PC-3 (cell line): Measurements from ENCODE around the gene EXTL2. TPM values are rescaled to one million over a fixed set of nuclear protein-coding genes. Genes with fewer than 3 reads are reported as not detected.
"Not testable (repeated sequence)": the region's sequence is repeated elsewhere in the genome, so short reads cannot be mapped to it uniquely, and the experiment has no call there.

Experiments
- ATAC-seq: fragments of 200-7000 bp; cut with Tn5 transposase; 2 replicates; pipeline ENCODE4 v1.9.1; 2020; ENCODE audit warnings: mild to moderate bottlenecking, moderate library complexity
- BruUV-seq: library from RNA; stranded (reverse); fragments of 400-500 nt; replicated peaks from 2 replicates; lab custom pipeline; 2021; lab: Mats Ljungman, UMichigan
- CTCF ChIA-PET: fragments of 300-600 bp; sonication (Branson Sonifier 250); formaldehyde crosslinking; loops from one replicate; lab custom pipeline; 2022; ENCODE audit warnings: antibody characterized with exemption; lab: Charles Lee
- POLR2A ChIA-PET: fragments of 300-600 bp; sonication (Branson Sonifier 250); formaldehyde crosslinking; loops from one replicate; lab custom pipeline; 2022; ENCODE audit warnings: antibody characterized with exemption; ENCODE audit not compliant: unreplicated experiment; lab: Charles Lee
- DNase-seq: peaks from one replicate; pipeline ENCODE4 v3.0.0-alpha.2; 2015
- H2AFZ ChIP-seq: fragments of 300-600 bp; sonication (generic); 2 replicates; pipeline ENCODE4 v1.6.0; 2016; ENCODE audit warnings: antibody characterized with exemption, low read length
- H3F3A ChIP-seq: fragments of 300-600 bp; sonication (generic); one replicate; pipeline ENCODE4 v1.6.0; 2017; ENCODE audit warnings: antibody characterized with exemption, low read length, control low read depth, mild to moderate bottlenecking; ENCODE audit not compliant: unreplicated experiment
- H3K27ac ChIP-seq: fragments of 300-600 bp; sonication (generic); 2 replicates; pipeline ENCODE4 v1.5.1; 2016; ENCODE audit warnings: mild to moderate bottlenecking, low read length
- H3K27me3 ChIP-seq: fragments of 300-600 bp; sonication (generic); 2 replicates; pipeline ENCODE4 v1.6.1; 2016; ENCODE audit warnings: low read length, mixed read lengths
- H3K36me3 ChIP-seq: fragments of 300-600 bp; sonication (generic); 2 replicates; pipeline ENCODE4 v1.6.1; 2016; ENCODE audit warnings: low read depth, mixed run types, low read length, mixed read lengths
- H3K4me1 ChIP-seq: fragments of 300-600 bp; sonication (generic); 2 replicates; pipeline ENCODE4 v1.5.1; 2016; ENCODE audit warnings: low read length; ENCODE audit not compliant: insufficient read depth
- H3K4me2 ChIP-seq: fragments of 300-600 bp; sonication (generic); 2 replicates; pipeline ENCODE4 v1.6.0; 2016; ENCODE audit warnings: low read length
- H3K4me3 ChIP-seq: fragments of 300-600 bp; sonication (generic); 2 replicates; pipeline ENCODE4 v1.5.1; 2016; ENCODE audit warnings: mild to moderate bottlenecking, low read length, mixed read lengths
- H3K79me2 ChIP-seq: fragments of 300-600 bp; sonication (generic); 2 replicates; pipeline ENCODE4 v1.6.1; 2017; ENCODE audit warnings: low read length, mixed read lengths
- H3K9ac ChIP-seq: fragments of 300-600 bp; sonication (generic); 2 replicates; pipeline ENCODE4 v1.6.0; 2016; ENCODE audit warnings: mild to moderate bottlenecking, low read length
- H3K9me2 ChIP-seq: fragments of 300-600 bp; sonication (generic); replicated peaks from 2 replicates; pipeline ENCODE4 v1.6.1; 2016; ENCODE audit warnings: mixed run types, low read length, mixed read lengths
- H3K9me3 ChIP-seq: fragments of 300-600 bp; sonication (generic); 2 replicates; pipeline ENCODE4 v1.6.1; 2016; ENCODE audit warnings: low read length, mixed read lengths
- H4K20me1 ChIP-seq: fragments of 300-600 bp; sonication (generic); 2 replicates; pipeline ENCODE4 v1.6.1; 2016; ENCODE audit warnings: low read length, mixed read lengths
- CTCF ChIP-seq: fragments of 300-600 bp; sonication (generic); conservative IDR thresholded peaks from 2 replicates; pipeline ENCODE4 v1.5.1; 2017; ENCODE audit warnings: antibody characterized with exemption, low read depth, mild to moderate bottlenecking, low read length
- EZH2 ChIP-seq: fragments of 300-600 bp; sonication (generic); IDR thresholded peaks from one replicate; pipeline ENCODE4 v1.6.1; 2017; ENCODE audit warnings: antibody characterized with exemption, mild to moderate bottlenecking, low read length; ENCODE audit not compliant: unreplicated experiment
- EZH2phosphoT487 ChIP-seq: fragments of 300-600 bp; sonication (generic); IDR thresholded peaks from 2 replicates; pipeline ENCODE4 v1.6.1; 2018; ENCODE audit warnings: mild to moderate bottlenecking, antibody characterized with exemption, low read length, borderline replicate concordance
- intact Hi-C: fragments of 100-400 bp; cut with micrococcal nuclease; formaldehyde crosslinking; loops from 2 replicates; pipeline ENCODE4 v1.9.0; 2023
- total RNA-seq: library from RNA; depleted of rRNA; stranded (reverse); fragments of >200 nt; gene quantifications from 2 replicates; pipeline ENCODE4 v1.2.3, GENCODE V29; 2014

Gene EXTL2
- total RNA-seq, 1 experiment from 2014 or later = 7.5 TPM

- TF ChIP-seq EZH2phosphoT487 = no peak
- no peak for TF ChIP-seq EZH2
- no peak for TF ChIP-seq CTCF
- CTCF ChIA-PET = no interaction called here
- POLR2A ChIA-PET = no interaction called here
Observed at GRCh38 chr1:100861379-100861778, 33.3 kb downstream of the EXTL2 start.

GRCh38 chr1:100860397-100860991 lies 34.1 kb downstream of the EXTL2 start:
- Histone ChIP-seq H3K9ac (no peak overlapping the region), H3K4me2 (no peak overlapping the region), H3K27me3 (no peaks in the 10 kb centered on the region), H3K36me3 (no peaks in the 10 kb centered on the region), H3K9me3 (no peaks in the 10 kb centered on the region), H3K9me2 (no peaks in the 10 kb centered on the region), H2AFZ (no peak overlapping the region), H3K27ac (no peak overlapping the region), H4K20me1 (no peaks in the 10 kb centered on the region), H3K79me2 (no peaks in the 10 kb centered on the region), H3F3A (no peaks in the 10 kb centered on the region), H3K4me3 (no peak overlapping the region), H3K4me1 (no peaks in the 10 kb centered on the region)
- DNase-seq = peak; percentile 57
- no TSS peak for BruUV-seq
- intact Hi-C loops = no loop called here
- peak; percentile 35; the same call in 1 of the 2 replicates for ATAC-seq
- CTCF ChIA-PET = no interaction called here
- POLR2A ChIA-PET = no interaction called here
- TF ChIP-seq EZH2phosphoT487 (no peak), EZH2 (no peak), CTCF (no peak)

More at GRCh38 chr1:100861379-100861778, 33.3 kb downstream of the EXTL2 start:
- intact Hi-C loops = no loop called here
- Histone ChIP-seq H3K9me2 (no peaks in the 10 kb centered on the region), H3K9me3 (no peaks in the 10 kb centered on the region), H3K79me2 (no peaks in the 10 kb centered on the region), H4K20me1 (no peaks in the 10 kb centered on the region), H3F3A (no peaks in the 10 kb centered on the region), H3K4me2 (no peak overlapping the region), H2AFZ (no peak overlapping the region), H3K4me1 (peaks cover 6% of the 10 kb centered on the region), H3K27ac (no peak overlapping the region), H3K9ac (no peak overlapping the region), H3K27me3 (no peaks in the 10 kb centered on the region), H3K4me3 (no peak overlapping the region), H3K36me3 (no peaks in the 10 kb centered on the region)
- no TSS peak for BruUV-seq
- ATAC-seq (no peak), DNase-seq (no peak)

- ATAC-seq, H3K4me3 ChIP-seq: not testable (repeated sequence)
Observed at GRCh38 chr1:100855116-100855515, 39.5 kb downstream of the EXTL2 start.

More at GRCh38 chr1:100855116-100855515, 39.5 kb downstream of the EXTL2 start:
- H3K27ac ChIP-seq, POLR2A ChIA-PET, H3F3A ChIP-seq, H3K79me2 ChIP-seq, H3K9me2 ChIP-seq, H2AFZ ChIP-seq, H4K20me1 ChIP-seq, CTCF ChIA-PET, H3K9me3 ChIP-seq, intact Hi-C loops, H3K36me3 ChIP-seq, H3K4me2 ChIP-seq, H3K9ac ChIP-seq, H3K27me3 ChIP-seq, H3K4me1 ChIP-seq, BruUV-seq: not testable (repeated sequence)
- DNase-seq = peak; percentile 11
